Vagina (tissue), 2 donors: ENCODE results near the gene AGPAT2. TPM values are rescaled to one million over a fixed set of nuclear protein-coding genes. Genes with fewer than 3 reads are reported as not detected.

Experiments
- DNase-seq, 2 donors: peaks; one replicate each; pipeline ENCODE4 v3.0.0-alpha.2; 2017; ENCODE audit errors: extremely low spot score in 2 of 2
- H3K27ac ChIP-seq: fragments of 200-600 bp; sonication (generic); one replicate; pipeline ENCODE4 v1.5.1; 2019
- H3K27me3 ChIP-seq: fragments of 200-600 bp; sonication (generic); one replicate; pipeline ENCODE4 v1.5.1; 2019
- H3K36me3 ChIP-seq, 2 donors: fragments of 200-600 bp; sonication (generic); one replicate each; pipeline ENCODE4 v1.5.1; 2017 to 2019
- H3K4me1 ChIP-seq: fragments of 200-600 bp; sonication (generic); one replicate; pipeline ENCODE4 v1.5.1; 2019
- H3K4me3 ChIP-seq, 2 donors: fragments of 200-600 bp; sonication (generic); 1 replicate in 1 of 2; 2 replicates in 1 of 2; pipeline ENCODE4 v1.5.1; 2016 to 2019
- H3K9me3 ChIP-seq: fragments of 200-600 bp; sonication (generic); one replicate; pipeline ENCODE4 v1.5.1; 2019
- POLR2A ChIP-seq, 2 donors: fragments of 450-650 bp; IDR thresholded peaks; one replicate each; pipeline ENCODE4 v1.6.1; 2017; ENCODE audit warnings: antibody characterized with exemption in 2 of 2, mild to moderate bottlenecking in 2 of 2, moderate library complexity in 2 of 2
- POLR2AphosphoS5 ChIP-seq, 2 donors: sonication (generic); formaldehyde crosslinking; IDR thresholded peaks; one replicate each; pipeline ENCODE4 v1.9.0; 2017; ENCODE audit warnings: antibody characterized with exemption in 2 of 2, mild to moderate bottlenecking in 2 of 2, low read depth in 1 of 2; ENCODE audit not compliant: insufficient read depth in 1 of 2
- intact Hi-C: fragments of 100-400 bp; cut with DNase I; formaldehyde crosslinking; loops from one replicate; pipeline ENCODE4 v1.15.1; 2023
- microRNA counts, 2 donors: library from miRNA; unstranded; fragments of <30 nt; microRNA quantifications; one replicate each; lab custom pipeline; 2016 to 2017
- microRNA-seq: library from miRNA; unstranded; fragments of <30 nt; microRNA quantifications from one replicate; pipeline ENCODE4, GENCODE V29; 2017; ENCODE audit warnings: borderline number of aligned reads, borderline replicate concordance
- small RNA-seq: library from RNA; depleted of rRNA; stranded (forward); fragments of <200 nt; gene quantifications from one replicate; pipeline ENCODE3, GENCODE V24; 2016
- total RNA-seq: library from RNA; depleted of rRNA; stranded (reverse); fragments of >200 nt; gene quantifications from one replicate; pipeline ENCODE4 v1.2.3, GENCODE V29; 2016

The AGPAT2 gene
- total RNA-seq, 1 donor from 2014 or later: 87.2 TPM

DNA sequence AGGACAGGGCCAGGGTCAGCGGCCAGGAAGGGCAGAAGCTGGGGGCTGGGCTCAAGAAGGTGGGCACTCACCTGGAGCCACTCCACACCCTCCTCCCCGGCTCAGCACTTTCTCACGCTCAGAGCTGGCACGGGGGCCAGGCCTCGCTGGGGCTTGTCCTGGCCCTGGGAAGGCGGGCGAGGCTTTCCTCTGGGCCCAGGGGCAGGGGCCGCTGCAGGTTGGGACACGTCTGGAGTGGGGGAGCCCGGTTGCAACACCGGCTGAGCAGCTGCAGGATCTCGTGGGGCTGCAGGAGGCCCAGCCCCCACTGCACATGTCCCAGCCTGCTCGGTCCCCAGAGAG lies 63.4 kb downstream of the AGPAT2 start:
- Histone ChIP-seq H3K27ac (peak overlapping the region; percentile 80), H3K4me3 (no peak overlapping the region), H3K4me1 (peaks cover 81% of the 10 kb centered on the region), H3K9me3 (no peaks in the 10 kb centered on the region), H3K36me3 (no peaks in the 10 kb centered on the region), H3K27me3 (no peaks in the 10 kb centered on the region)
- intact Hi-C loops: loop anchor here (2.0 kb wide), 1 partner anchor 133 kb away; no protein-coding TSS in a partner anchor
- DNase-seq: no peak
- TF ChIP-seq POLR2A (IDR thresholded peaks at IDR 0.05) (no peak), POLR2AphosphoS5 (IDR thresholded peaks at IDR 0.05; ENCODE audit: insufficient read depth in 1 of 2, low read depth in 1 of 2) (peak; percentile 56 to 65)

MicroRNAs within 50 kb of the gene (microRNA counts, 767-probe panel; counts per million panel counts)
- 8,135 to 8,290 counts per million in 2 donors for microRNA hsa-miR-126-3p (lab: Ali Mortazavi, UCI)

Small RNA genes within 50 kb of the gene (microRNA-seq; reads per million reads assigned to microRNA genes)
- gene MIR126: 31,481 reads per million, percentile 97 among the genes with 10 or more reads in this experiment

Small RNA genes within 50 kb of the gene (small RNA-seq; reads per million reads assigned to genes)
- 462 reads per million, percentile 98 among the genes with 10 or more reads in this experiment for gene MIR126

Other genes starting within 250 kb of the AGPAT2 start
- 9.8 TPM for gene INPP5E, start 247.6 kb downstream of the AGPAT2 start, total RNA-seq
- 52.3 TPM for gene SEC16A, start 204.4 kb downstream of the AGPAT2 start, total RNA-seq
- 67.0 TPM for gene NOTCH1, start 141.4 kb downstream of the AGPAT2 start, total RNA-seq
- 272 TPM for gene EGFL7, start 24.5 kb downstream of the AGPAT2 start, total RNA-seq
- gene DIPK1B, start 25.1 kb upstream of the AGPAT2 start, total RNA-seq: 11.5 TPM
- gene LCN10, start 55.5 kb upstream of the AGPAT2 start, total RNA-seq: 8.3 TPM
- 17.9 TPM for gene LCN6, start 61.1 kb upstream of the AGPAT2 start, total RNA-seq
- gene LCN8, start 70.8 kb upstream of the AGPAT2 start, total RNA-seq: not detected
- gene LCN15, start 77.1 kb upstream of the AGPAT2 start, total RNA-seq: not detected
- gene TMEM141, start 103.9 kb upstream of the AGPAT2 start, total RNA-seq: 64.1 TPM
- not detected for gene CCDC183, start 108.9 kb upstream of the AGPAT2 start, total RNA-seq
- 31.7 TPM for gene RABL6, start 120.5 kb upstream of the AGPAT2 start, total RNA-seq
- 1.2 TPM for gene AJM1, start 155.0 kb upstream of the AGPAT2 start, total RNA-seq
- 38.1 TPM for gene PHPT1, start 162.0 kb upstream of the AGPAT2 start, total RNA-seq
- gene MAMDC4, start 164.9 kb upstream of the AGPAT2 start, total RNA-seq: 3.2 TPM
- 257 TPM for gene EDF1, start 178.9 kb upstream of the AGPAT2 start, total RNA-seq
- gene TRAF2, start 199.1 kb upstream of the AGPAT2 start, total RNA-seq: 12.8 TPM